ENCODE results near the gene KATNB1. TPM values are rescaled to one million over a fixed set of nuclear protein-coding genes. Genes with fewer than 3 reads are reported as not detected.
A peak's percentile ranks its signal among the peaks of the same experiment; 100 is the strongest.

KATNB1 gene
- total RNA-seq, 4 donors from 2014 or later: 6.4 to 21.5 (median 11.1) TPM

DNA sequence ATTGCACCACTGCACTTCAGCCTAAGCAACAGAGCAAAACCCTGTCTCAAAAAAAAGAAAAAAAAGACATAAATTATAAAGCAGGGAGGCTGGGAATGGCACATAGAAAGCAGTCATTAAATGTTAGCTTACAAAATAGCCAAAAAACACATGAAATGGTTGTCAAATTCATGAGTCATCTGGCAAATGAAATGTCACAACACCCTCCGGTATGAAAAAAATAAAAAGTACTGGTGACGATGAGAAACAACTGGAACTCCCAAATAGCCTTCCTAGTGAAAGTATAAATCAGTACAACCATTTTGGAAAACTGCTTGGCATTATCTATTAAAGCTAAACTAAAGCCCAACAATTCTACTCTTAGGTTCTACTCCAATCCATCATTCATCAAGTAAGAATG, 3.5 kb upstream of the KATNB1 start:
- H3K4me1 ChIP-seq: peaks cover 0 to 19% (median 14%) of the 10 kb centered on the region in 3 donors
- no peaks in the 10 kb centered on the region for H3K9me3 ChIP-seq
- no peak overlapping the region for H3K27ac ChIP-seq
- no peak overlapping the region for H3K4me3 ChIP-seq
- no peaks in the 10 kb centered on the region for H3K27me3 ChIP-seq
- no peaks in the 10 kb centered on the region for H3K36me3 ChIP-seq
- no peak for ATAC-seq
- 26 to 57% methylated on average over 2 of the region's 2 CpGs for WGBS, 2 donors (ENCODE audit: low coverage in 1 of 2)
- TF ChIP-seq POLR2AphosphoS5 (IDR thresholded peaks at IDR 0.05) (peak; percentile 23), POLR2A (IDR thresholded peaks at IDR 0.05) (no peak)

DNA sequence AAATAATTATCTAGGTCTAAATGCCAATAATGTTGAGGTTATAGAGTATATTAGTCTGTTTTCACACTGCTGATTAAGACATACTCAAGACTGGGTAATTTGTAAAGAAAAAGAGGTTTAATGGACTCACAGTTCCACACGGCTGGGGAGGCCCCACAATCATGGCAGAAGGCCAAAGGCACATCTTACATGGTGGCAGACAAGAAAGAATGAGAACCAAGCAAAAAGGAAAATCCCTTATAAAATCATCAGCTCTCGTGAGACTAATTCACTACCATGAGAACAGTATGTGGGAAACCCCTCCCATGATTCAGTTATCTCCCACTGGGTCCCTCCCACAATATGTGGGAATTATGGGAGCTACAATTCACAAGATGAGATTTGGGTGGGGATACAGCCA, 2.9 kb upstream of the KATNB1 start:
- ATAC-seq: no peak
- Histone ChIP-seq H3K4me1 (peaks cover 0 to 26% (median 15%) of the 10 kb centered on the region in 3 donors), H3K9me3 (no peaks in the 10 kb centered on the region), H3K27me3 (no peaks in the 10 kb centered on the region), H3K36me3 (no peaks in the 10 kb centered on the region), H3K27ac (no peak overlapping the region), H3K4me3 (no peak overlapping the region)
- TF ChIP-seq POLR2AphosphoS5 (IDR thresholded peaks at IDR 0.05) (no peak), EP300 (IDR thresholded peaks at IDR 0.05) (no peak)
- 0 to 73% methylated on average over 1 to 2 of the region's 2 CpGs for WGBS, 2 donors (ENCODE audit: low coverage in 1 of 2)

DNA sequence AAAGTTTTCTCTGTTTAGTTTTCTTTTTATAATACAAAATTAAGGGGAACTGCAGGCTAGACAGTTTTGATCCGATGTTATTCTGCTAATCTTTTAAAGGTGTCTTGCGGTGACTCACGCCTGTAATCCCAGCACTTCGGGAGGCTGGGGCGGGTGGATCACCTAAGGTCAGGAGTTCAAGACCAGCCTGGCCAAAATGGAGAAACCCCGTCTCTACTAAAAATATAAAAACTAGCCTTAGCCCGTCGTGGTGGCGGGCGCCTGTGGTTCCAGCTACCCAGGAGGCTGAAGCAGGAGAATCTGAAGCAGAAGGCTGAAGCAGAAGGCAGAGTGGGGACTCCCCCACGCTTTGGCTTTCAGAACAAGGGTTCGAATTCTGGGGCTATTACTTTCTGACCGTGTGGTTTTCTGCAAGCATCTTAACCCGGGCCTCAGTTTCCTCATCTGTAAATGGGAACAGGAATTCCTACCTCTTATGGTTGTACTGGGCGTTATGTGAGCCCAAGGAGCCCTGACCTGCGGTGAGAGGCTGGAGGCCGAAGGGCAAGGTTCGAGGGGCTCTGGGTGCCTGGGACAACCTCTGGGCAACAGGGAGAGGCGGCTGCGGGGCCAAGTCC, 1.2 kb upstream of the KATNB1 start:
- no peak for ATAC-seq
- no peaks in the 10 kb centered on the region for H3K27me3 ChIP-seq
- peak overlapping the region; percentile 90 to 94 for H3K4me3 ChIP-seq
- H3K27ac ChIP-seq: peak overlapping the region; percentile 86 to 90 (median 88)
- 72 to 83% methylated on average over 8 to 9 of the region's 20 CpGs for WGBS, 2 donors (ENCODE audit: low coverage in 1 of 2)
- H3K36me3 ChIP-seq: peaks cover 0 to 11% of the 10 kb centered on the region in 2 donors
- no peaks in the 10 kb centered on the region for H3K9me3 ChIP-seq
- peaks cover 0 to 28% (median 15%) of the 10 kb centered on the region in 3 donors for H3K4me1 ChIP-seq
- TF ChIP-seq POLR2A (IDR thresholded peaks at IDR 0.05) (no peak), POLR2AphosphoS5 (IDR thresholded peaks at IDR 0.05) (no peak), EP300 (IDR thresholded peaks at IDR 0.05) (no peak)
- TF ChIP-seq, protein P1, sequence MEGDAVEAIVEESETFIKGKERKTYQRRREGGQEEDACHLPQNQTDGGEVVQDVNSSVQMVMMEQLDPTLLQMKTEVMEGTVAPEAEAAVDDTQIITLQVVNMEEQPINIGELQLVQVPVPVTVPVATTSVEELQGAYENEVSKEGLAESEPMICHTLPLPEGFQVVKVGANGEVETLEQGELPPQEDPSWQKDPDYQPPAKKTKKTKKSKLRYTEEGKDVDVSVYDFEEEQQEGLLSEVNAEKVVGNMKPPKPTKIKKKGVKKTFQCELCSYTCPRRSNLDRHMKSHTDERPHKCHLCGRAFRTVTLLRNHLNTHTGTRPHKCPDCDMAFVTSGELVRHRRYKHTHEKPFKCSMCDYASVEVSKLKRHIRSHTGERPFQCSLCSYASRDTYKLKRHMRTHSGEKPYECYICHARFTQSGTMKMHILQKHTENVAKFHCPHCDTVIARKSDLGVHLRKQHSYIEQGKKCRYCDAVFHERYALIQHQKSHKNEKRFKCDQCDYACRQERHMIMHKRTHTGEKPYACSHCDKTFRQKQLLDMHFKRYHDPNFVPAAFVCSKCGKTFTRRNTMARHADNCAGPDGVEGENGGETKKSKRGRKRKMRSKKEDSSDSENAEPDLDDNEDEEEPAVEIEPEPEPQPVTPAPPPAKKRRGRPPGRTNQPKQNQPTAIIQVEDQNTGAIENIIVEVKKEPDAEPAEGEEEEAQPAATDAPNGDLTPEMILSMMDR (IDR thresholded peaks at IDR 0.05): no peak

DNA sequence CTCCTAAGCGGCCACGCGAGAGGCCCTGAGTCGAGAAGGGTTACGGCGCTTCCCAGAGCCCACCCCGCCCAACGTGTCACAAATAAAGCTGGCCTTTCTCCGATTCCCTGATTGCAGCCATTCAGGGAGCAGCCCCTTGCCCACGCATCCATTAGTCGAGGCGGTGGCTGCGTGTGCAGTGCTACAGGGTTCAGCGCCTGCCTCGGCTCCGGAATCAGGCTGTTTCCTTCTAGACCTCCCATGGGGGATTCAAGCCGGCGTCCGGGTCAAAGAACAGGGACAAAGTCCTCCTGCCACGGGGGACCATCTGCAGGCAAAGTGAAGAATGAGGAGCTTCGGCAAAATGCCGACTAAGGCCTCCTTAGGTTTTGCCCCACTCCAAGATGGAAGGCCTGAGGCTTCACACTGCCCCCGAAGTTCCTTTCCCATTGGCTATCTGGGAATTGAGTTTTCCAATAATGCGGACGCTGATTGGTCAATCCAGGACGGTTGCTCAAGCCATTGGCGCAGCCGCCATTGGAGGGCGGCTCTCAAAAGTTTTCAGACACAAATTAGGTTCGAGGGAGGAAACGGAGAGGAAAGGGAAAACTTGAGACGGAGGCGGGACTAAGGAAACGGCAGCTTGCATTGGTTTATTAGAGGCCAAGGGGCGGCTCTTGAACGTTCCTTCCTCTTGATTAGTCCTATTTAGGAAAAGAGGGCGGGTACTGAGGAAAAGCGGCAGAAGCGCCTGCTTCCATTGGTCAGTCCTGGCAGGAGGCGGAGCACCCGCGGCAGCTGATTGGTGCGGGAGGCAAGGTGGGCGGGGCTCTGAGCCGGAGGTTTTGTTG, 430 bp upstream of the KATNB1 start:
- ATAC-seq: peak; percentile 96
- TF ChIP-seq, protein P1 (IDR thresholded peaks at IDR 0.05): no peak
- peak; percentile 53 for TF ChIP-seq POLR2AphosphoS5 (IDR thresholded peaks at IDR 0.05)
- peak; percentile 25 to 50 for TF ChIP-seq POLR2A (IDR thresholded peaks at IDR 0.05)
- Histone ChIP-seq H3K4me3 (peak overlapping the region; percentile 90 to 94), H3K4me1 (peaks cover 0 to 28% (median 15%) of the 10 kb centered on the region in 3 donors), H3K27ac (peak overlapping the region; percentile 86 to 90 (median 88)), H3K9me3 (no peaks in the 10 kb centered on the region), H3K27me3 (no peaks in the 10 kb centered on the region), H3K36me3 (peaks cover 0 to 15% of the 10 kb centered on the region in 2 donors)
- 0% methylated on average over 3 of the region's 45 CpGs; no CpG with 5 or more reads in 1 of the 2 donors for WGBS, 2 donors (ENCODE audit: low coverage in 1 of 2)

DNA sequence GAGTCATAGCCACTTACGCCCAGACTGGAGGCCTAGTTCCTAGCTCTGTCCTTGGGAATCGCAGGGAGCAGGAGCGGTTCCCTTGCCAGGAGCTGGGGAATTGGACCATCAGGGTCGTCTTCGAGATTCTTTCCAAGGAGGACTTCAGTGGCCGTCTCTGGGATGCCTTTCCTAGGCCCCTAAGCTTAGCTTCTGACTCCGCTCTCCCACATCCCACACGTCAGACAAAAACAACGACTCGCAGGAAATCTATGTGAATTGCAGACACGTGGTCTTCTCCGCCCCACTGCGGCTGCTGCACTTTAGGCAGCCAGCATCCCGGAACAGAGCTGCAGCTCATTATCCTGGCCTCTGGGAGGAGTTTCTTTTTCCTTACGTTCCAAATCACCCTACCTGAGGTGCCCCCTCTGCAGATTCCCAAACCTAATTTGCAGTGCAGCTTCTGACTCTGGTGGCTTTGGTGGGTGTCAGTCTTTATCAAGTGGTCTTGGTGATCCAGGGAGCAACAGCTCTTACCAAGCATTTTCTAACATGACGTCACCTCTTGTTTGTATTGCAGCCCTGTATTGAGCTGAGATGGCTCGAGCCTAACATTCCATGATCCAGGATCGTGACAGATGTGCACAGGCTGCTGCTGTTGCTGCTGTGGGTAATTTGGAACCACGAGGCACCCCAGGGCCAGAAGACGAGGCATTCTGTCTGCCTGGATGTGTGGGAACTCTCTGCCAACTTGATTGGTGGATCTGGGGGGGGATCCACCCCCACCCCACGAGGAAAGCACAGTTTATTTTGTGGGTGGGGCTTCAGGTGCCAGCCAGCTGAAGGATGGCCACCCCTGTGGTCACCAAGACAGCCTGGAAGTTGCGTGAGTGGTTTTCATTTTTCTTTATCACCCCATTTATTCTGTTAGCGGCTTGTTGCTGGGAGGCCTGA, 1.1 kb downstream of the KATNB1 start:
- WGBS, 2 donors (ENCODE audit: low coverage in 1 of 2): 3 to 11% methylated on average over 10 of the region's 23 CpGs
- no peak for ATAC-seq
- peak overlapping the region; percentile 54 to 90 for H3K4me3 ChIP-seq
- peak overlapping the region in 3 of 4 donors; percentile 78 to 83 (median 81) for H3K27ac ChIP-seq
- peaks cover 0 to 28% (median 15%) of the 10 kb centered on the region in 3 donors for H3K4me1 ChIP-seq
- H3K9me3 ChIP-seq: no peaks in the 10 kb centered on the region
- no peaks in the 10 kb centered on the region for H3K27me3 ChIP-seq
- TF ChIP-seq, protein P1 (IDR thresholded peaks at IDR 0.05): peak in 2 of 4 experiments; percentile 5 to 11
- no peak for TF ChIP-seq POLR2A (IDR thresholded peaks at IDR 0.05)
- peaks cover 0 to 26% of the 10 kb centered on the region in 2 donors for H3K36me3 ChIP-seq
